Inflammatory macrophage treated with lipopolysaccharide for 4 hours (primary cell): Measurements from ENCODE around the gene CHMP3.
"Not testable (repeated sequence)": the region's sequence is repeated elsewhere in the genome, so short reads cannot be mapped to it uniquely, and the experiment has no call there.

ENCODE experiments used
- DNase-seq: peaks from one replicate; pipeline ENCODE4 v3.0.0-alpha.2; 2020

Gene CHMP3

DNA sequence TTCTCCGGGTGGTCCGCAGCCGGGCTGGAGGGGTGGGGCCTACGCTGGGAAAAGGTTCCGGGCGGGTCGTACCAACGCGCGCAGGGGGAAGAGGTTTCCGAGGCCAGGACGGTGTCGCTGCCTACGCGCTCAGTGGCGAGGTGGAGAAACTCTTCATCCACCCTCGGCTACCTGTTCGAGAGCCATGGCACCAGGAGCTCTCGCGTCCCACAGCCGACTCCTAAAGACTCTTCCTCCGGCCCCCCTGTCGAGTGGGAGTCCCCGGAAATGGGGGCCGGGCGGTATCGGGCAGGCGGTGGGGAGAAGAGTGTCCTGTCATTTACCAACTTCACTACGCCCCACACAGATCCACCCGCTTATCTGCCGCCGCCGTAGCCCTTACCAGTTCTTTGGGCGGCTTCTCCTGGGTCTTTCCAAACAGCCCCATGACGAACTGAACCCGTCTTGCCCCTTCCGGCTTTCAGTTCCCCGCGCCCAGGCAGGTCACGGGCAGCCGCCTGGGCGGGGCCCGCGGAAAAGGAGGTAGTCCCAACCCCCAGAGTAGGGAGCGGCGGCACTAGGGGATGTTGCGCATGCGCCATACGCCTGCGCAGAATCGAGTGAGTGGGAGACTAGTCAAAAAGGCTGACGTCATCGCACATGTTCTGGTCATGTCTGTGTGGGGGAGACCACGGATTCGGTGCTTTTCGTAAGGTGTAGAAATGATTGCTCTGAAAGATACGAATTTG lies at the start of gene CHMP3:
Gene CHMP3 (minus strand): TSS at position 522 of the 728 bp plus-strand sequence. CDS start 95 bp downstream, at position 427.
- peak; percentile 100 for DNase-seq

DNA sequence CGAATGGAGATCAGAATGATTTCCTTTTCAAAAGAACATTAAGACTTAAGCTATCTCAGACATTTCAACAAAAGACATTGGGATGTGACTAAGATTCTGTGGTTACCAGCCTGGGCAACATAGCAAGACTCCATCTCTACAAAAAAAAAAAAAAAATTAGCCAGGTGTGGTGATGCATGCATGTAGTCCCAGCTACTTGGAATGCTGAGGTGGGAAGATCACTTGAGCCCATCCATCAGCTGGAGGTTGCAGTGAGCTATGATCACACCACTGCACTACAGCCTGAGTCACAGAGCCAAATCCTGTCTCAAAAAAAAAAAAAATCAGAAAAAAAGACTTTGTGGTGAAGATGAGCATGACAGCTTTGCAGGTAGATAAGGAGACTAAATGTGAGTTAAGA lies 47.6 kb upstream of the CHMP3 start:
- DNase-seq = no peak

- DNase-seq = peak; percentile 21
Observed at GRCh38 chr2:86608832-86609410, 45.7 kb upstream of the CHMP3 start.

- no peak for DNase-seq
Observed at GRCh38 chr2:86603905-86604304, 40.7 kb upstream of the CHMP3 start.

GRCh38 chr2:86598966-86599365 lies 35.7 kb upstream of the CHMP3 start:
- no peak for DNase-seq

- no peak for DNase-seq
Observed at GRCh38 chr2:86596118-86596517, 32.9 kb upstream of the CHMP3 start.

GRCh38 chr2:86593266-86593665 lies 30.0 kb upstream of the CHMP3 start:
- no peak for DNase-seq

DNA sequence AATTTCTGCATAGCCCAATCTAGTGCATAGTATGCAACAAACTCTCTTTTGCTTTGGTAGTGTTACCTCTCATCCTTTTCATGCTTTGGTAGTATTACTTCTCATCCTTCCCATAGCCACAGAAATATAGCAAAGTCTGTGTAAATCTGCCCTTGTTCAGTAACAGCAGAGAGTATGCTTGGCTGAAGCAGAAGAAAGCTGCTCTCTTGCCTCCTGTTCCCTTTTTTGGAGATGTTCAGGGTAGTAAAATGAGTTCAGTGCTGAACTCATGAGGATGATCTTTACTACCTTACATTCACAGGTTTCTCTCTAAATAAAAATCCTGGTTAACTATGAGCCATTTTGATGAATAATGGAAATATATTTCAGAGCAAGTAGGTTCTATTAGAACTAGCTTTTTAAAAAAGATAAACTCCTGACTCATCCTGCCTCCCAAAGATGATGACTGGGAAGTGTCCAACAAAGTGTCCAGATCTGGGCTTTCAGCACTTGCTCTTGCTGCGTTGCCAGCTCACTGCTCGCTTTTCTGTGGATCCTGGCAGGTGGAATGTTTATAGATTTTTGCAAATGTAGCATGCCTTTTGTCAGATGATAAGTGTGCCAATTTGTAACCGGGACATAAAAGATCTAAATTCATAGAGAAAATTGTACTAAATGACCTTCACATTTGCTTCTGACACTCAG lies 29.4 kb upstream of the CHMP3 start:
- no peak for DNase-seq

DNA sequence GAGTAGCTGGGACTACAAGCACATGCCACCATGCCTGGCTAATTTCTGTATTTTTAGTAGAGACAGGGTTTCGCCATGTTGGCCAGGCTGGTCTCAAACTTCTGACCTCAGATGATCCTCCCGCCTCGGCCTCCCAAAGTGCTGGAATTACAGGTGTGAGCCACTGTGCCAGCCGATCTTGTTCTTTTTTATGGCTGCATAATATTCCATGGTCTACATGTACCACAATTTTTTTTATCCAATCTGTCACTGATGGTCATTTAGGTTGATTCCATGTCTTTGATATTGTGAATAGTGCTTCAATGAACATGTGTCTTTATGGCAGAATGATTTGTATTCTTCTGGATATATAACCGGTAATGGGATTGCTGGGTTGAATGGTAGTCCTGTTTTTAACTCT lies 26.5 kb upstream of the CHMP3 start:
- DNase-seq = not testable (repeated sequence)

DNA sequence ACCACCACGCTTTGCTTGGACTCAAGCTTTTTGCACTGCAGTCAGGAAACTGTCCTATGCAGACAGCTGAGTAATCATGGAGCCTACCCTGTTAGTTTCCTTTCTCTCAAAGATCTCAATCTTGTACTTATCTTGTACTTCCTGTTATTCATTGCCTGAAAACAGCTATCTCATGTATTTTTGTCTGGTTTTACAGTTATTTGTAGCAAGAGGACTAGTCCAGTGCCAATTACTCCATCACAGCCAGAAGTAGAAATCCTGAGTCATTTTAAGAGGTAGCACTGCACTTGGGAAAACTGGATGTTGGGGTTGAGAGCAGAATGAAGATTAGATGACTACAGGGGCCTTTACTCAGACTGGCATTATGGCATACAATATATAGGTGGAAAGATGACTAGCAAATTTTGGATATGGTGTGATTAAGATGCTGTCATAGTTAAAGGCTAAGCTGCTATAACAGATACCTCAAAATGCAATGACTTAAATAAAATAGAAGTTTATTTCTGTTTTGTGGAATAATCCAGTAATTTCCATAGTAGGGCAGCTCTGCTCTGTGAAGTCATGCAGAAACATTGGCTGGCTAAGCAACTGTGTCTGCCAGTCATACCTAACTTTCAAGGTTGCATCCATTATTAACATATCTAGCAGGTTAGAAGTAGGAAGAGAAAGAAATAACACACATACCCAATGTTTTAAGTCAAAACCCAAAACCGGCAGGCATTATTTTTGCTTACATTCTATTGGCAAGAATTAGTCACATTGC lies 21.1 kb upstream of the CHMP3 start:
- DNase-seq = peak; percentile 56

DNA sequence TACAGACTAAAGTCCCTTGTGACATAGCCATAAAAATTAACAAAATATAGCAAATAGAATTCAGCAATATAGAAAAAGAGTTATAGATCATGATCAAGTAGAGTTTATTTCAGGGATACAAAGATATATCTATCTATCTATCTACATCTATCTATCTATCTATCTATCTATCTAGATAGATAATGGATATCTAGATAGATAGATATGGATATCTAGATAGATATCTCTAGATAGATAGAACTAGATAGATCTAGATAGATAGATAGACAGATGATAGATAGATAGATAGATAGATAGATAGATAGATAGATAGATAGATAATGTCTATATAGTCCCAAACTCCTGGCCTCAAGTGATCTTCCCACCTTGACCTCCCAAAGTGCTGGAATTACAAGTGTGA lies 17.3 kb upstream of the CHMP3 start:
- DNase-seq = no peak

DNA sequence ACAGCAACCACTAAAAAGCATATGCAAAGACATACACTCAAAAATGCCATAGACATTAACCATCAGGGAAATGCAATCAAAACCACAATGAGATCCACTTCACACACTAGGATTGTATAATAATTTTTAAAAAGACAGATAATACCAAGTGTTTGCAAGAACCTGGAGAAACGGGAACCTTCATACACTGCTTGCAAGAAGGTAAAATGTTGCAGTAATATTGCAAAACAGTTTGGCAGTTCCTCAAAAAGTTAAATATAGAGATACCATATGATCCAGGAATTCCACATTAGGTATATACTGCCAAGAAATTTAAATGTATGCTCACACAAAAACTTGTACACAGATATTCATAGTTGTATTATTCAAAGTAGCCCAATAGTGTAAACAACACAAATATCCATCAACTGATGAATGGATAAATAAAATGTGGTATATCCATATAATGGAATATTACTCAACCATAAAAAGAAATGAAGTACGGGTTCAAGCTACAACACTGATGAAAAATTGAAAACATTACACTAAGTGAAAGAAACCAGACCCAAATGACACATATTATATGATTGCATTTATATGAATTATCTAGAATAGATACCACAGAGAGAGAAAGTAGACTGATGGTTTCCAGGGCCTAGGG lies 14.7 kb upstream of the CHMP3 start:
- DNase-seq = peak; percentile 40

GRCh38 chr2:86570059-86570458 lies 6.8 kb upstream of the CHMP3 start:
- peak; percentile 64 for DNase-seq

GRCh38 chr2:86566821-86567190 lies 3.6 kb upstream of the CHMP3 start:
- DNase-seq = no peak

DNA sequence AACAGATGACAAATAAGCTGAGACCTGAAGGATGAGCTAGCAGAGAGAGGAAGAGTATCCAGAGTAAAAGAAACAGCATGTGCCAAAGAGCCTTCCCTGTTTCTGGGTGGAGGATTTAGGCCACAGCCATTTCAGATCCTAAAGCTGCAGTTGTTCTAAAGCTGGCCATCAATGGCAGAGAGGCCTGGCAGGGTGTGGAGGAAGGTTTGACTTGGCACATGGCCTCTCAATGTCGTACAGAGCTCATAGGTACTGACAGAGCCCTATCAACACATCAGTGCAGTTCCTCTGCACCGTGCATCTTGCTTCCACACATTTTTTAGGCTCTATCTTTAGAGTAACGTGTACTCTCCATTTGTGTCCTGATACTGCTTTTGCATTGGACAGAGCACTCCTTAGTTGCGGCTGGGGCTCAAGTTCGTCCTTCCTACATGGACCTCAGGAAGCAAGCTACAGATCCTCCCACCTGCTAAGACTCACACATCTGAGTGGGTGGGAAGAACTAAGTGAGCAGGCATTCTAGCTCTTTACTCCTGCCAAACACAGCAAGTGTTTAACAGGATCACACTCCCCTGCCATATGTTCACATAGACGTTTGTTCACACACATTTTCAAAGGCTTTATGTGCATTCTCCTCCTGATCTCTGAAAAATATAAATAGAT lies 3.0 kb upstream of the CHMP3 start:
- no peak for DNase-seq

DNA sequence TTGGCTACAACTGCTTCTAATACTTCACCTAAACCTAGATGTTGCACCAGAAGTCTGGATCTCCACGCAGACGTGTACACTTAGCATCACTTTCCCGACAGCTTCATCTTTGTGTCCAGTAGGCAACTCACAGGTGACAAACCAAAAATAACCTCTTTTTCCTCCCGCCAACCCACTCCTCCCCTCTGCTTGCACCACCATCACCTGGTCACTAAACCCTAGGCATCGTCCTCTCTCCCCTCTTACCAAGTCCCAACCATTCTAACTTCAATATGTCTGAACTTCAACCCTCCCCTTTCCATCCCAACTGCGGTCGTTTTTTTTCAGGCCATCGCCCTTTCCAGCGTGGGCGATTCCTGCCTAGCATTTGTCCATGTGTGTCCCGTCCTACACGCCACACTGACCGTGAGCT lies 413 bp upstream of the CHMP3 start:
- no peak for DNase-seq

DNA sequence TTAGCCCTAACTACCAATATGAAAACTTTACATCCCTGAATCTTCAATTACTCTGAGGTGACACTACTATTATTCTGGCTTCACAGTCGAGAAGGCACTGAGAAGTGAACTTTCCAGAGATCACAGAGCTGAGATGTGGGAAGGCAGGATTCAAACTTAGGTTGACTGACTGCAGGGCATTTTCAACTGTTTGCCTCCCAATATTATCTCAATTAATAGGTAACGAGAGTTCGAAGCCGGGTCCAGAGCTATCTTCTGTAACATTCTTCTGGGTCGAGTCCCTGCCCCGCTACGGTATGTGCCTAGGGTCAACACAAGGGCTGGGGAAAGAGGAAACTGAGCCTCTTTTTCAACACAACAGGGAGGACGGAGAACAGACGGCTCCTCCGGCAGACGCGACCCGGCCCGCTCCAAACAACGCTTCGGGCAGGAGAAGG lies 740 bp downstream of the CHMP3 start:
- DNase-seq = no peak

DNA sequence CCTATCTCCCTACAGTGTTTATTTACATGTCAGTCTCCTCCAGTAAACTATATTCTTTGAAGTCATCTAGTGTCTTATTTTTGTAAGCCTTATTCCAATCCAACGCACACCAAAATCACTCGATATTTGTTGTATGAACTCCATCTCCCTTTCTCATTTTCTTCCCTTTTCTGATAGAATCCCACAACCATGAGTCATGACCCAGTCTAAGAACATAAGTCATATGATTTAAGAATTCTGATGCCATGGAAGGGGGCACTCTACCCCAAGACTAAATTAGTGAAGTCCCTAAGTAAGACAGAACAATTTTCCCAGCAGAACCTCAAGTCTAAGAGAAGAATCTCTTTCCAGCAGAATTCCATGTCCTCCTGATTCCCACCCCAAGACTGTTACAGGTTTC lies 5.4 kb downstream of the CHMP3 start:
- DNase-seq = peak; percentile 63

DNA sequence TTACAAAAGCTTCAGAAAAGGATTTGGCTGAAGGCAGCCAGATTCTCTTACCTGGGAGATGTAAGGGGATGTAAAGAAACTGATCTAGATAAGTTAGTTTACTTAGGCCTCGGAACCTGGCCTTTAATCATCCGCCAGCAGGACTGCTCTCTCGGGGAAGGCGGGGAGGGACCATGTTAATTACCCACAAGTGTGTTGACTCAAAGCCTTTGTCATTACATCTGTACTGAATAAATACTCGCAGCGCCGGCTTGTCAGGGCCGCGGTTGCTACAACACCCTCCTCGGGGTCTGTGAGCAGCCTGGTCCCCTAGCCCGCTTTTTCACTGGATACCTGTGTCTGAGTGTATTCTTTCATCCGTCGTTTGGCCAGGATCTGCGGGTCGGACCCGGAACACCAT lies 6.7 kb downstream of the CHMP3 start:
- DNase-seq = no peak

GRCh38 chr2:86552889-86553288 lies 10.4 kb downstream of the CHMP3 start:
- no peak for DNase-seq

- DNase-seq = not testable (repeated sequence)
Observed at GRCh38 chr2:86549963-86550725, 13.1 kb downstream of the CHMP3 start.

- DNase-seq = not testable (repeated sequence)
Observed at GRCh38 chr2:86549440-86549839, 13.8 kb downstream of the CHMP3 start.
